G401.6 (cell line): ENCODE measurements around the gene GFOD1.

Experiments used
- FAIRE-seq: peaks from 2 replicates; lab custom pipeline; 2012; peaks lifted over from hg19 to GRCh38; lab: Jason Lieb, UNC

Gene GFOD1

GRCh38 chr6:13373919-13374318 lies 113.5 kb downstream of the GFOD1 start:
- no peak for FAIRE-seq

- no peak for FAIRE-seq
Observed at GRCh38 chr6:13373488-13373886, 113.9 kb downstream of the GFOD1 start.

DNA sequence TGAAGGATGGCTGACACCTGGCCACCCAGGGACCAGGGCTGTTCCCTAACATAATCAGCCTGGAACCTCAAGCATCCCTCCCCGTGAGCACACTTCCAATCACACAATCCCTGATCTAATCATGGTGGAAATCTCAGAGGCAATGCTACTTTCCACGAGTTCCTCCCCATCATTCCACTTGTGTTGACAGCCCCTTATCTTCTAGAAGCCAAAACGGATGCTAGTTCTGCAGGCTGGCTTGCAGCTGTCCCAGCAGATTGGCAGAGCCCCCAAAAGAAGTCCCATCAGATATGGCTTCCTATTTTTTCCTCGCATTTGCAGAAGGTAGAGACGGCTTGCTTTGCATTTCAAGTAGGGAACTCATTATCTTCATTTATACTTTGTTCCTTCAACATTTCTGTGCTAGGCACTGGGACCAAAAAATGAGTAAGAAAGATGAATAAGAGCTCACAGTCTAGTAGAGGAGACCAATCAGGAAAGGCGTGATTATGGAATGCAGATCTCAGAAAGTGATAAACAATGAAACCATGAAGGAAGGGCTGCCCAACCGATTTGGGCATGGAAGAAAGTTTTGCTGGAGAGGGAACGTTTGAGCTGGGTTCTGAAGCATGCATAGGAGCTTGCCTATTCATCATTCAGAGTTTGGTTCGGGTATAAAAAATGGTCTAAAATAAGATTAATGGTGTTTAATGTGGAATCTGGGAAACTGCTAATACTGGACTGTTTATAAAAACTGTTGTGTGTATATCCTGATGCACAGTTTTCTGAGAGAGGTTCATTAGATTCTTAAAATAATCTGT lies 114.5 kb downstream of the GFOD1 start:
- FAIRE-seq, result no peak

- no peak for FAIRE-seq
Observed at GRCh38 chr6:13372076-13372475, 115.3 kb downstream of the GFOD1 start.

DNA sequence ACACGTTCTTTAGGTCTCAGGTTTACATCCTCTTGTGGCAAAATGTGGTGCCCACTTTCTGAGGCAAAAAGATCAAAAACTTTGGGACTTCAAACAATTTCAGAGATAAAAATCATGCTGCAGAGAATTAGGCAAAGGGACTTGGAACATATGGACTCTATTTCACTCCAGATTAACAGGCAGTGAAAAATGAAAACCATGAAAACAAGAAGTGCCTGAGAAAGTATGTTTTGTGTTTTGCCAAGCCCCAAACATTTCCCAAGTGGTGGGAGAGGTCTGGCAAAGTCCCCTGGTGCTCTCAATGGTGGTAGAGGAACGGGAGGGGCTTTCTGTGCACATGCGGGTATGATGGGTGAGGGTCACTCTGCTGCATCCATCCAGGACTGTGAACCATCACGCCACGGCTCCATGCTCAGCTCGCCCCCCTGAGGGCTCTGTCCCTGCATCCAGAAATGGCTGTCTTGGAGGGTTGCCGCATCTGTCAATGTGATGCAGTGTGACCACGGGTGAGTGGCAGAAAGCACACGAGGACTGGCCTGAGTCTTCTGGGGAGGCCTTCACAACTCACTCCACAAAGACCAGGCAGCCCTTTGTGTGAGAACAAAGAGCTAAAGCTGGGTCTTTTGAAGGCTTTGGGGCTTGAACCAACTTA lies 115.9 kb downstream of the GFOD1 start:
- FAIRE-seq, result no peak

- no peak for FAIRE-seq
Observed at GRCh38 chr6:13370623-13371022, 116.8 kb downstream of the GFOD1 start.

DNA sequence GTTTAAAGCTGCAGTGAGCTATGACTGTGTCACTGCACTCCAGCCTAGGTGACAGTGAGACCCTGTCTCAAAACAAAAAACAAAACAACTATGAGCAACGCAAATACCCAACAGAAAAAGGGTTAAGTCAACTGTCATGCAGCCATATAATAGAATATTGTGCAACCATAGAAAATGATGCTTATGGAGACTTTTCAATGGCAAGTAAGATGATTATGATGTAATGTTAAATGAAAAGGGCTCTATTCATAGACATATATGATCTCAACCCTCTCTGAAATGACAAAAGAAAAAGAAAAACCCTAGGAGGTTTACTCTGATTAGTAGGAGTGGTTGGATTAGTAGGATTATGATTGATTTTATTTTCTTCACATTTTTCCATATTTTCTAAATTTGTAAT lies 117.8 kb downstream of the GFOD1 start:
- no peak for FAIRE-seq

DNA sequence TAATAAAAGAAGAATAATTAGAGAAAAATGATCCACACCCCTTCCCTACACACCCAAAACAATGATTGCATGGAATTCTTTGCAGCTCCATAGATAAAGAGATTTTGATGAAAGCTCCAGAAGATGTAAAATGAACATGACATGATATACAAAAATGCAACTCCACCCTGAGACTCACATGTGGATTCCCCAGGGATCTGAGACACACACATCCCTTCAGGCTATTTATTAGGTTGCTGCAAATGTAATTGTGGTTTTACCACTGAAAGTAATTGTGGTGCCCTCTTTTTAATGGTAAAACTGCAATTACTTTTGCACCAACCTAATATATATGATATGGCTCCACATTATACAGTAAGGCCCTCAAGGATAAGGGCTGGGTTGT lies 118.7 kb downstream of the GFOD1 start:
- FAIRE-seq, result no peak

- FAIRE-seq, result no peak
Observed at GRCh38 chr6:13368079-13368730, 119.2 kb downstream of the GFOD1 start.

DNA sequence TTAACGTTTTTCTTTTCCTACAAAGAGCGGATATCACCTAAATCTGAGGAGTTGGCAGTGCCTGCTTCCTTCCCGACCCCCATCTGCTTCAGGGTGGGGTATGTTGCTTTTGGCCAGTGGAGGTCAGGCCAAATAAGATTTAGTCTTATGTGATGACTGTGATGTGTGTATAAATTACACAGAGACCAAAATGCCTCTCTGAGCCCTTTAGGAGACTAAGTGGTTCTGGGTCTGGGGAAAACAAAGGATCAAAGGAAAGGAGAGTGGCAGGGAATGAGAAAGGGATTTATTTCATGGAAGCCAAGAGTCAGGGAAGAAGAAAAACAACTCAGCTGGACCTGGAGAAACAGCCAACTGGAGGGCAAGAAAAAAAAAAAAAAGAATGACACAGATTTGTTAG lies 120.0 kb downstream of the GFOD1 start:
- FAIRE-seq, result no peak

- no peak for FAIRE-seq
Observed at GRCh38 chr6:13365320-13365719, 122.1 kb downstream of the GFOD1 start.

- no peak for FAIRE-seq
Observed at GRCh38 chr6:13364842-13365241, 122.6 kb downstream of the GFOD1 start.

DNA sequence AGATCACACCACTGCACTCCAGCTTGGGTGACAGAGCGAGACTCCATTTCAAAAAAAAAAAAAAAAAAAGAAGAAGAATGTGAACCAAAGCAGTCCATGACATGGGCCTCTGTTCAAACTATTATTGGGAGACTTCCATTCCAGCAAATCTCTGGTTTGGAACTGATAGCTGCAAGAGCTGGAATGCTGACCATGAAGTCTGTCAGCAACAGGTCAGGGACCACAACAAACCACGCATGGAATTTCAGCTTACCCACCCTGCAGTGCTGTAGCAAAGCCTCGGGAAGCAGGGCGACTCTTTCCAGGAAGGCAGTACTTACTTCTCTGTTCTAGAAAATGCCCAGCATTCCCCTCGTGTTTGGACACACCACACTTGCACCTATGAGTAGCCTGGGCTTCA lies 125.0 kb downstream of the GFOD1 start:
- FAIRE-seq, result no peak

GRCh38 chr6:13360671-13361540 lies 126.5 kb downstream of the GFOD1 start:
- no peak for FAIRE-seq

DNA sequence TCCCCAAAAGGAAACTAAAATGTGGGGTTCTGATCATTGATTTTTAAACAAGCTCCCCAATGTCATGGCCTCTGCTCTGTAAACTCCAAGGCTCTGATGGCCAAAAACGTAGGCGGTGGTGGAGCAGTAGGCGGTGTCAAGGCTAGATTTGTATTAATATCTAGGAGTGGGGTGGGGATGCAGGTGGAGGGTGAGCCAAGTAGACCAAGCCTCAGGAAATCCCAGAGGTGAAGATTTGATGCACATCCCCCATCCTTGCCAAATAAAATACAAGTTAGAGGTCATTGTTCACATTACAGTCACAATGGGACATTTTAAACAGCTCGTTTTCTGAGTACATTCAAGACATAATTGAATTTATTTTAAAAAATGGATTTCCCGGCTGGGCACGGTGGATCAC lies 128.1 kb downstream of the GFOD1 start:
- FAIRE-seq, result no peak

DNA sequence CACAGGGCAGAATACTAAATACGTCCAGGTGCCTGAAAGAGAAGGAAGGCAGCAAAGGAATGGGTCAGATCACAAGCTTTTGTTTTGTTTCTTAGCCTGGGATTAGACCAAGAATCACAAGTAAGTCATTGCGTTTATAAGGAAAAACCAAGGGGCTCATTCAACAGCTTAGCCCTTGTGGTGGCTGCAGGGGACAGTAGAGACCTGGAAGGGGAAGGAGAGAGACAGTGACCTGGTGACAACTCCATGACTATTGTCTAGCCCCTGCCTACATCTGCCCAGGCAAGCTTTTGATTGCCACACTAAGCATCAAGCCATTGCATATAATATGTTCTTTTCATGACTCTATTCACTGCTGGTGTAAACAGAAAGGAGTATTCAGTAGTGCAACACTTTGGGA lies 128.9 kb downstream of the GFOD1 start:
- FAIRE-seq, result no peak

- no peak for FAIRE-seq
Observed at GRCh38 chr6:13357551-13358075, 129.8 kb downstream of the GFOD1 start.

- FAIRE-seq, result no peak
Observed at GRCh38 chr6:13355999-13356785, 131.2 kb downstream of the GFOD1 start.

GRCh38 chr6:13355043-13355945 lies 132.1 kb downstream of the GFOD1 start:
- no peak for FAIRE-seq

GRCh38 chr6:13354331-13355042 lies 132.9 kb downstream of the GFOD1 start:
- no peak for FAIRE-seq
